H1 (cell line): ENCODE results near the gene SKIL. TPM values are rescaled to one million over a fixed set of nuclear protein-coding genes. Genes with fewer than 3 reads are reported as not detected.

Experiments used
- CTCF ChIA-PET: fragments of 300-600 bp; sonication (Branson Sonifier 250); formaldehyde crosslinking; loops from one replicate; lab custom pipeline; 2021; ENCODE audit not compliant: partially characterized antibody; lab: Charles Lee
- POLR2A ChIA-PET: fragments of 300-600 bp; sonication (Branson Sonifier 250); formaldehyde crosslinking; loops from one replicate; lab custom pipeline; 2021; ENCODE audit warnings: inconsistent platforms; ENCODE audit not compliant: partially characterized antibody; lab: Charles Lee
- DNase-seq, 2 experiments: peaks; one replicate each; pipeline versions ENCODE4 v3.0.0 to v3.0.0-alpha.2; 2010 to 2022; ENCODE audit warnings: low spot score in 2 of 2, low read depth in 1 of 2, mixed read lengths in 1 of 2
- FAIRE-seq: peaks from 2 replicates; lab custom pipeline; 2011; peaks lifted over from hg19 to GRCh38; lab: Jason Lieb, UNC
- H2AFZ ChIP-seq: 2 replicates; pipeline ENCODE4 v1.8.1; 2012; ENCODE audit warnings: low read length, inconsistent platforms
- H2AK5ac ChIP-seq: 2 replicates; pipeline ENCODE4 v1.6.1; 2013; ENCODE audit warnings: low read depth, low read length
- H2BK120ac ChIP-seq: replicated peaks from 2 replicates; pipeline ENCODE3; 2013; ENCODE audit warnings: low read depth, low read length, inconsistent platforms
- H2BK12ac ChIP-seq: 2 replicates; pipeline ENCODE4 v1.6.1; 2013; ENCODE audit warnings: low read depth, low read length
- H2BK15ac ChIP-seq: 2 replicates; pipeline ENCODE4 v1.6.1; 2013; ENCODE audit warnings: low read length
- H2BK20ac ChIP-seq: 2 replicates; pipeline ENCODE4 v1.6.1; 2013; ENCODE audit warnings: low read length
- H2BK5ac ChIP-seq: 2 replicates; pipeline ENCODE4 v1.6.1; 2013; ENCODE audit warnings: low read depth, low read length
- H3K14ac ChIP-seq: 2 replicates; pipeline ENCODE4 v1.6.1; 2013; ENCODE audit warnings: inconsistent platforms; ENCODE audit not compliant: insufficient read length
- H3K18ac ChIP-seq: 2 replicates; pipeline ENCODE4 v1.6.1; 2013; ENCODE audit warnings: low read length; ENCODE audit errors: extremely low read depth
- H3K23ac ChIP-seq: 2 replicates; pipeline ENCODE4 v1.6.1; 2013; ENCODE audit warnings: inconsistent platforms; ENCODE audit not compliant: insufficient read length
- H3K23me2 ChIP-seq: 2 replicates; pipeline ENCODE4 v1.6.1; 2013; ENCODE audit warnings: low read depth, low read length
- H3K27ac ChIP-seq: 2 replicates; pipeline ENCODE4 v1.6.1; 2011; ENCODE audit warnings: low read depth, low read length, inconsistent platforms
- H3K27me3 ChIP-seq, 4 experiments: replicated peaks in 1 of 4; 1 replicate in 1 of 4; 2 replicates in 3 of 4; pipeline versions ENCODE4 v1.6.1 to v1.8.1; 2011 to 2013; ENCODE audit warnings: low read length in 3 of 4, mild to moderate bottlenecking in 3 of 4, inconsistent platforms in 2 of 4, mixed read lengths in 2 of 4, moderate library complexity in 1 of 4; ENCODE audit not compliant: control insufficient read depth in 3 of 4, insufficient read depth in 3 of 4; ENCODE audit errors: extremely low read depth in 1 of 4
- H3K36me3 ChIP-seq, 4 experiments: 2 replicates each; pipeline versions ENCODE4 v1.6.1 to v1.8.1; 2011 to 2013; ENCODE audit warnings: mild to moderate bottlenecking in 4 of 4, low read length in 3 of 4, moderate library complexity in 2 of 4, control low read depth in 1 of 4, inconsistent platforms in 1 of 4; ENCODE audit not compliant: insufficient read depth in 4 of 4, control insufficient read depth in 2 of 4
- H3K4ac ChIP-seq: replicated peaks from 2 replicates; pipeline ENCODE3; 2013; ENCODE audit warnings: low read length, low read depth, mixed read lengths, inconsistent platforms; ENCODE audit not compliant: insufficient read length
- H3K4me1 ChIP-seq, 4 experiments: replicated peaks in 1 of 4; 1 replicate in 1 of 4; 2 replicates in 3 of 4; pipeline versions ENCODE4 v1.6.1 to v1.8.1; 2011 to 2013; ENCODE audit warnings: low read length in 3 of 4, inconsistent platforms in 2 of 4, mixed read lengths in 1 of 4; ENCODE audit not compliant: insufficient read depth in 4 of 4, control insufficient read depth in 3 of 4
- H3K4me2 ChIP-seq, 2 experiments: 2 replicates each; pipeline versions ENCODE4 v1.6.1 to v1.8.1; 2011 to 2013; ENCODE audit warnings: low read depth in 2 of 2, low read length in 2 of 2, control low read depth in 1 of 2, inconsistent platforms in 1 of 2, mild to moderate bottlenecking in 1 of 2; ENCODE audit not compliant: insufficient read depth in 1 of 2
- H3K4me3 ChIP-seq, 4 experiments: fragments of 200-600, 300-600 bp in 1 of 4; sonication (generic), shearing (Covaris generic), sonication (Bioruptor Twin) in 1 of 4; 2 replicates each; pipeline versions ENCODE4 v1.5.1 to v1.8.1; 2011 to 2016; ENCODE audit warnings: low read length in 4 of 4, low read depth in 3 of 4, control low read depth in 2 of 4, inconsistent platforms in 2 of 4, mild to moderate bottlenecking in 2 of 4, mixed read lengths in 1 of 4, moderate library complexity in 1 of 4; ENCODE audit not compliant: insufficient read depth in 2 of 4; ENCODE audit errors: extremely low read depth in 1 of 4
- H3K56ac ChIP-seq: replicated peaks from 2 replicates; pipeline ENCODE3; 2013; ENCODE audit warnings: low read depth, mild to moderate bottlenecking, mixed read lengths, low read length, inconsistent platforms; ENCODE audit not compliant: insufficient read length
- H3K79me1 ChIP-seq: 2 replicates; pipeline ENCODE4 v1.6.1; 2013; ENCODE audit warnings: low read depth, low read length, control low read depth
- H3K79me2 ChIP-seq, 2 experiments: 2 replicates each; pipeline versions ENCODE4 v1.6.1 to v1.8.1; 2012 to 2013; ENCODE audit warnings: low read length in 2 of 2, mild to moderate bottlenecking in 2 of 2, inconsistent platforms in 1 of 2; ENCODE audit not compliant: insufficient read depth in 2 of 2, control insufficient read depth in 1 of 2
- H3K9ac ChIP-seq, 4 experiments: replicated peaks in 1 of 4; 1 replicate in 1 of 4; 2 replicates in 3 of 4; pipeline versions ENCODE4 v1.6.1 to v1.8.1; 2011 to 2013; ENCODE audit warnings: low read depth in 3 of 4, low read length in 3 of 4, control low read depth in 2 of 4, mild to moderate bottlenecking in 2 of 4, moderate library complexity in 2 of 4, inconsistent platforms in 1 of 4; ENCODE audit errors: extremely low read depth in 1 of 4
- H3K9me3 ChIP-seq, 2 experiments: 2 replicates each; pipeline versions ENCODE4 v1.6.1 to v1.8.1; 2012 to 2013; ENCODE audit warnings: mild to moderate bottlenecking in 2 of 2, moderate library complexity in 2 of 2, control low read depth in 1 of 2, inconsistent platforms in 1 of 2, low read depth in 1 of 2, low read length in 1 of 2, mixed read lengths in 1 of 2; ENCODE audit not compliant: insufficient read depth in 2 of 2
- H4K20me1 ChIP-seq, 2 experiments: replicated peaks in 1 of 2; 2 replicates each; pipeline versions ENCODE3 to v1.8.1; 2011 to 2013; ENCODE audit warnings: inconsistent platforms in 2 of 2, low read length in 2 of 2, mild to moderate bottlenecking in 1 of 2; ENCODE audit not compliant: insufficient read depth in 2 of 2, control insufficient read depth in 1 of 2
- H4K5ac ChIP-seq: 2 replicates; pipeline ENCODE4 v1.6.1; 2013; ENCODE audit warnings: low read length, low read depth, mixed read lengths, inconsistent platforms; ENCODE audit not compliant: insufficient read length
- H4K8ac ChIP-seq: 2 replicates; pipeline ENCODE4 v1.8.0; 2013; ENCODE audit warnings: mild to moderate bottlenecking, moderate library complexity, low read length, inconsistent platforms; ENCODE audit not compliant: insufficient read depth; ENCODE audit errors: extremely low read depth
- H4K91ac ChIP-seq: replicated peaks from 2 replicates; pipeline ENCODE3; 2013; ENCODE audit warnings: low read length, mixed read lengths, inconsistent platforms; ENCODE audit not compliant: insufficient read length
- ATF2 ChIP-seq: IDR thresholded peaks from 2 replicates; pipeline ENCODE4 v1.6.1; 2012; ENCODE audit warnings: low read length, inconsistent platforms
- BRCA1 ChIP-seq: IDR thresholded peaks from 2 replicates; pipeline ENCODE4 v1.6.1; 2012; ENCODE audit warnings: low read depth, low read length, improper control_type of control experiment
- HDAC6 ChIP-seq: IDR thresholded peaks from one replicate; pipeline ENCODE4 v1.7.1; 2012; ENCODE audit warnings: low read depth, mild to moderate bottlenecking, inconsistent platforms, low read length, moderate library complexity
- KDM1A ChIP-seq: fragments of 200-600, 300-600 bp; sonication (generic); IDR thresholded peaks from 2 replicates; pipeline ENCODE4 v1.7.1; 2016; ENCODE audit warnings: mild to moderate bottlenecking, low read length, borderline replicate concordance
- POLR2A ChIP-seq, 2 experiments: IDR thresholded peaks; 1 replicate in 1 of 2; 2 replicates in 1 of 2; pipeline ENCODE4 v1.6.1; 2011; ENCODE audit warnings: low read depth in 2 of 2, low read length in 2 of 2, mild to moderate bottlenecking in 2 of 2; ENCODE audit errors: control extremely low read depth in 1 of 2
- RNF2 ChIP-seq: fragments of 200-900, 300-1000 bp; sonication (generic); IDR thresholded peaks from 2 replicates; pipeline ENCODE4 v1.7.1; 2016; ENCODE audit warnings: borderline replicate concordance, low read depth, mild to moderate bottlenecking, antibody characterized with exemption, low read length; ENCODE audit not compliant: poor library complexity, severe bottlenecking; ENCODE audit errors: missing control alignments
- RXRA ChIP-seq: IDR thresholded peaks from 2 replicates; pipeline ENCODE4 v1.6.1; 2011; ENCODE audit warnings: low read depth, mild to moderate bottlenecking, low read length, moderate library complexity; ENCODE audit not compliant: insufficient read depth
- SRF ChIP-seq: IDR thresholded peaks from 2 replicates; pipeline ENCODE4 v1.6.1; 2011; ENCODE audit warnings: mild to moderate bottlenecking, low read depth, low read length, moderate library complexity
- TAF1 ChIP-seq: IDR thresholded peaks from 2 replicates; pipeline ENCODE4 v1.6.1; 2011; ENCODE audit warnings: mild to moderate bottlenecking, low read depth, low read length
- TCF12 ChIP-seq: IDR thresholded peaks from 2 replicates; pipeline ENCODE4 v1.6.1; 2011; ENCODE audit warnings: low read depth, mild to moderate bottlenecking, low read length
- TEAD4 ChIP-seq: IDR thresholded peaks from 2 replicates; pipeline ENCODE4 v1.6.1; 2012; ENCODE audit warnings: low read depth, low read length, inconsistent platforms, mixed read lengths
- USF2 ChIP-seq: IDR thresholded peaks from 2 replicates; pipeline ENCODE4 v1.6.1; 2011; ENCODE audit warnings: low read length, improper control_type of control experiment
- WGBS, 2 experiments: shearing (Covaris generic) in 1 of 2; methylation state at CpG; one replicate each; pipeline versions ENCODE4 v1.1.6 to v1.1.7; 2013 to 2015; ENCODE audit warnings: low lambda C conversion rate in 2 of 2, mixed read lengths in 2 of 2, inconsistent platforms in 1 of 2, low coverage in 1 of 2, missing lambda C conversion rate in 1 of 2; ENCODE audit not compliant: insufficient replicate concordance in 2 of 2, insufficient coverage in 1 of 2, insufficient read length in 1 of 2; ENCODE audit errors: extremely low coverage in 1 of 2, missing lambda C conversion rate in 1 of 2; 5-methylcytosine and 5-hydroxymethylcytosine counted together
- polyA plus RNA-seq, 7 experiments: library from polyadenylated mRNA; depleted of rRNA in 3 of 7; stranded (reverse) in 5 of 7; unstranded in 2 of 7; fragments of >200 nt in 5 of 7; fragments of 200-250 nt in 2 of 7; gene quantifications; 1 replicate in 5 of 7; 2 replicates in 1 of 7; 4 replicates in 1 of 7; pipeline versions ENCODE4 v1.2.1 to v1.2.3, GENCODE V29; 2011 to 2013; ENCODE audit warnings: missing spikeins in 2 of 7, mixed read lengths in 2 of 7
- total RNA-seq: library from RNA; stranded (reverse); fragmentation: NEBNext Ultra II Directional; extraction: Animal tissue kit (Norgen Biotek cat#: 25700); gene quantifications from 2 replicates; pipeline ENCODE4 v1.2.1, GENCODE V29; 2021

Gene SKIL
- total and polyA plus RNA-seq, 2 of the 8 experiments (the other 6 are each of a cell fraction or from before 2014, with no cell fraction given) = 13.2 to 277 TPM

- Histone ChIP-seq H3K23ac (no peak overlapping the region), H3K9me3 (no peaks in the 10 kb centered on the region), H2BK120ac (no peak overlapping the region), H3K36me3 (no peaks in the 10 kb centered on the region), H3K27me3 (peaks cover 10 to 39% (median 31%) of the 10 kb centered on the region in 4 experiments), H2AK5ac (no peak overlapping the region), H3K14ac (no peak overlapping the region), H3K79me1 (no peaks in the 10 kb centered on the region), H3K18ac (no peak overlapping the region), H3K4me1 (peaks cover 3 to 11% (median 6%) of the 10 kb centered on the region in 4 experiments), H4K8ac (no peak overlapping the region), H2BK15ac (no peak overlapping the region), H3K4me2 (no peak overlapping the region), H2BK20ac (no peak overlapping the region), H2AFZ (no peak overlapping the region), H3K23me2 (peaks cover 7% of the 10 kb centered on the region; the same call in 1 of the 2 replicates), H3K4me3 (no peak overlapping the region), H3K56ac (no peak overlapping the region), H3K4ac (no peak overlapping the region), H2BK5ac (no peak overlapping the region), H4K5ac (no peak overlapping the region), H3K79me2 (no peaks in the 10 kb centered on the region), H4K20me1 (peaks cover 0 to 3% of the 10 kb centered on the region in 2 experiments), H3K27ac (no peak overlapping the region), H4K91ac (no peak overlapping the region), H3K9ac (no peak overlapping the region), H2BK12ac (no peak overlapping the region)
- ChIA-PET CTCF (interaction anchor here (0.7 to 10.6 kb wide), 6 partner anchors 59 to 395 kb away, joined by 3 to 273 read pairs (median 6); no protein-coding TSS in a partner anchor), POLR2A (interaction anchor here (1.1 kb wide), 1 partner anchor 53 kb away, joined by 3 read pairs; no protein-coding TSS in a partner anchor)
- FAIRE-seq (no peak), DNase-seq (no peak)
- WGBS, 2 experiments = 92% methylated on average over 1 of the region's 1 CpG; no CpG with 5 or more reads in 1 of the 2 experiments
- no peak for TF ChIP-seq KDM1A
- no peak for TF ChIP-seq TAF1
- no peak for TF ChIP-seq HDAC6
- no peak for TF ChIP-seq BRCA1
- no peak for TF ChIP-seq TEAD4
- TF ChIP-seq POLR2A (IDR thresholded peaks at IDR 0.05; ENCODE audit: control extremely low read depth in 1 of 2, low read depth in 2 of 2, low read length in 2 of 2) = no peak
- no peak for TF ChIP-seq SRF
- TF ChIP-seq RXRA = no peak
- TF ChIP-seq TCF12 = no peak
- TF ChIP-seq USF2 = no peak
- TF ChIP-seq RNF2 = no peak
- TF ChIP-seq ATF2 = no peak
Measured at GRCh38 chr3:170417090-170417489, 59.6 kb downstream of the SKIL start.
